ENCODE data around the gene ACE.

Gene ACE

DNA sequence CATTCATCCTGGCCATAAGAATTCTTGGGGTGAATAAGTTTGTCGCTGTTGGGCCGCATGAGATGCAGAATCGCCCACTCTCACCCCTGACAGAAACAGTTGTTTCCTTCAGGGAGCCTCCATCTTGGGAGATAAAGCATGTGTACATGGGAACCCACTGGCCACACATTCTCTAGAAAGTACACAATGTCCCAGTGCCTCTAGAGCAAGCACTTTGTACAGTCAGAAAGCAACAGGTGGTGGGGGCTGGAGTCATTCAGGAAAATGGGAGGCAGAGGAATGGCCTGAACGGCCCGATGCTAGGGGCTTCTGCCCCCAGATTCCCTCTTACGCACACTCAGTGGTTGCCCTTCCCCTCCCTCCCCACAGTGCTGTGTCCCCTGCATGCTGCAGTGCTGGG, 16.1 kb downstream of the ACE start:
- DNase-seq: no peak

DNA sequence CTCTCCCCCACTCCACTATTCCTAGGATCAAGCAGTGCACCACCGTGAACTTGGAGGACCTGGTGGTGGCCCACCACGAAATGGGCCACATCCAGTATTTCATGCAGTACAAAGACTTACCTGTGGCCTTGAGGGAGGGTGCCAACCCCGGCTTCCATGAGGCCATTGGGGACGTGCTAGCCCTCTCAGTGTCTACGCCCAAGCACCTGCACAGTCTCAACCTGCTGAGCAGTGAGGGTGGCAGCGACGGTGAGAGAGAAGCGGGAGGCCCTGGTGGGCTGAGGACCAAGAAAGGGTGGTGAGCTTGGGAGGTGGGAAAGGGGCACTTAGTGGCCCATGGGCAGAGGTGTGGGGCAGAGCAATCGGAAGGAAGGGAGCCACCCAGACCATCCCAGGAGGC, 16.6 kb downstream of the ACE start:
- DNase-seq: no peak

DNA sequence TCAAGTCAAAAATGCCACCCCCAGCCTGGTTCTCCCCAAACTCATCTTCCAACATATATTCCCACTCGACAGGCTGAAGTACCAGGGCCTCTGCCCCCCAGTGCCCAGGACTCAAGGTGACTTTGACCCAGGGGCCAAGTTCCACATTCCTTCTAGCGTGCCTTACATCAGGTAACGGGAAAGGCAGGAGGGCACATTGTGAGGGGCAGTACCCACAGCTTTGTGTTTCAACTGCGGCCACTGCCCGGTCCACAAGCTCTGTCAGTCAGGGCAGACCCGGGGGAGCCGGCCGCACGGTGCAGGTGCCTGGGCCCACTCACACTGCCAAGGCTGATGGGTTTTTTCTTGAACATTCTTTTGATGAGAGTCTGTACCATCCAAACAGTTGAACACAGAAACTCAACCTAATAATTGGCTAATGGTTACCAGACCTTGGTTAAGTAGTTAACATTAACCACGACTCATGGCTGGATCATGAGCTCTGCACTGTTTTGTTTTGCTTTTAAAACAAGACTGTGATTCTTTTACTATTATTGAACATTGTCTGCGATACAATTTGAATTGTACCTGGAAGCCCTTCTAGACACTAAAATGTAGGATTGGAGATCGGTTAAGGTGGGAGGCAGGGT, 17.6 kb downstream of the ACE start:
- no peak for DNase-seq

- no peak for DNase-seq
These were observed 18.6 kb downstream of the ACE start for GRCh38 chr17:63495491-63495890.

DNA sequence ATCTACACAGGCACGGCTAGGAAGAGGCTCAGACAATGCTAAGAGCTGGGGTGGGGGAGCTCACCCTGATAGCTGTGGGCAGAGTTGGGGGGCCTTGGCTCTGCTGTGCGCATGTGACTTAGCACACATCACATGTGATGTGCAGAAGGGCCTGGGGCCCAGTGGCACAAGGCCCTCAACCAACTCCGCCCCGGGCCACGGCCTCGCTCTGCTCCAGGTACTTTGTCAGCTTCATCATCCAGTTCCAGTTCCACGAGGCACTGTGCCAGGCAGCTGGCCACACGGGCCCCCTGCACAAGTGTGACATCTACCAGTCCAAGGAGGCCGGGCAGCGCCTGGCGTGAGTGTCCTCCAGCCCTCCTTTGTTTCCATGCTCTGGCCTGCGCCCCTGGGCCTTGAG, 19.3 kb downstream of the ACE start:
- no peak for DNase-seq

GRCh38 chr17:63496663-63497400, 20.0 kb downstream of the ACE start:
- DNase-seq: no peak

DNA sequence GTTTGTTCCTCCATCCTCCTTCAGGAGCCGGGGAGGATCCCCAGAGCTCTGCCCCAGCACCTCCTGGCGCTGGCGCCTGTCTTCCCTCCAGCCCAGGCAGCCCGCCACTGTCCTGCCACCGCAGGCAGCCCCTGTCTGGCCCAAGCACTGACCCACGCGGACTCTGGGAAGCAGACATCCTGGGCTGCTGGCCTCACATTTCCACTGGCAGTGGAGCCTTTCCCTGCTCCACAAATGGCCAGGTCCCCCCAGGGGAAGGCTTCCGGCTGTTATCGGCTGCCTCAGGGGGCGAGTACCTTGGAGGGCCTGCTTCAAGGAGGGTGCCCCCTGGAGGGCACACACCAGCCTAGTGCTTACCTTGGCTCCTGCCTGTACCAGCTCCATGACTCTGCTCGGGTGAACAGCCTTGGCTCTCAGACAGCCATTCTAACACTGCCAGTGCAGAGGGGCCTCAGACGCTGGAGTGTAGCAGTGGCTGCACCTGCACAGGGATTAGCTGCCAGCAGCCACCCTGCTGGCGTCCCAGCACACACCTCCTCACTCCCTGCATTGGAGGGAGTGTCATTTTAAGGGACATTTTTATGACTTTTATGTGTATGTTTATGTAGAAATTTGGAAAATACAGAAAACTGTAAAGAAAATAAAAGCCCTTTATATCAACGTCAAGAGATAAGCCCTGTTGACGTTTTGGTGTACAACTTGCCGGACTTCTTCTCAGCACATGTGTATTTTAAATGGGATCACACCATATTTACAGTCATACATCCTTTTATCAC, 21.0 kb downstream of the ACE start:
- no peak for DNase-seq

DNA sequence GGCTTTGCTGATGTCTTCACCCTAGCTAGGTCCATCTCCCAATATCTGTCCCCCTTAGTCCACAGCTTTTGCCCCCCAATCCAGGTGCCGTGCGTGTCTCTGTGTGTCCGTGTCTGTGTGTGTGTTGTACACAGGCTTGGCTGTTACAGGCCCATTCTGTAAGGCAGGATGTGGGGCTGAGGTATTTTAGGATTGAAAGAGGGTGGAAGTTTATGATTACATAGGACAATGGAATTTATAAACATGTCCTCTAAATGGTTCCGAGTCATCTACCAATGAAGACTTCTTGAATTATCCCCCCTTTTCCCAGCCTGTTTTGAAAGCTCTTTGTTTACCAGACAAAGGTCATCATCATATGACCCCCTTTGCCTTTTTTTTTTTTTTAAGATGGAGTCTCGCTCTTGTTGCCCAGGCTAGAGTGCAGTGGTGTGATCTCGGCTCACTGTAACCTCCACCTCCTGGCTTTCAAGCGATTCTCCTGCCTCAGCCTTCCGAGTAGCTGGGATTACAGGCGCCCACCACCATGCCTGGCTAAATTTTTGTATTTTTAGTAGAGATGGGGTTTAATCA, 21.9 kb downstream of the ACE start:
- DNase-seq: no peak

- no peak for DNase-seq
These were observed 23.9 kb downstream of the ACE start for GRCh38 chr17:63500543-63501390.

- no peak for DNase-seq
These were observed 26.5 kb downstream of the ACE start for GRCh38 chr17:63503341-63503705.

GRCh38 chr17:63504261-63504660, 27.4 kb downstream of the ACE start:
- DNase-seq: no peak

- DNase-seq: no peak
These were observed 28.5 kb downstream of the ACE start for GRCh38 chr17:63505341-63505740.

GRCh38 chr17:63506627-63507026, 29.8 kb downstream of the ACE start:
- no peak for DNase-seq

DNA sequence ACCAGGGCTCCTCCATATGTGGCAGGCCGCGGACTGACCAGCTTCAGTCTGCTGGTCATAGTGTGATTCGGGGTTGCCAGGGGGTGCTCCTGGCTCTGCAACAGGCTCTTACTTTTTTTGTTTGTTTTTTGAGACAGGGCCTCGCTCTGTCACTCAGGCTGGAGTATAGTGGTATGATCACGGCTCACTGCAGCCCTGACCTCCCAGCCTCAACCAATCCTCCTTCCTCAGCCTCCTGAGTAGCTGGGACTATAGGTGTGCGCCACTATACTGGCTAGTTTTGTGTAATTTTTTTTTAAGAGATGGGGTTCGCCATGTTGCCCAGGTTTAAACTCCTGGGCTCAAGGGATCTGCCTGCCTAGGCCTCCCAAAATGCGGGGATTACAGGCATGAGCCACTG, 34.5 kb downstream of the ACE start:
- no peak for DNase-seq

- no peak for DNase-seq
These were observed 35.5 kb downstream of the ACE start for GRCh38 chr17:63512388-63512787.

- no peak for DNase-seq
These were observed 36.2 kb downstream of the ACE start for GRCh38 chr17:63512896-63513644.

- no peak for DNase-seq
These were observed 37.6 kb downstream of the ACE start for GRCh38 chr17:63514477-63514876.

GRCh38 chr17:63514974-63515373, 38.1 kb downstream of the ACE start:
- no peak for DNase-seq

DNA sequence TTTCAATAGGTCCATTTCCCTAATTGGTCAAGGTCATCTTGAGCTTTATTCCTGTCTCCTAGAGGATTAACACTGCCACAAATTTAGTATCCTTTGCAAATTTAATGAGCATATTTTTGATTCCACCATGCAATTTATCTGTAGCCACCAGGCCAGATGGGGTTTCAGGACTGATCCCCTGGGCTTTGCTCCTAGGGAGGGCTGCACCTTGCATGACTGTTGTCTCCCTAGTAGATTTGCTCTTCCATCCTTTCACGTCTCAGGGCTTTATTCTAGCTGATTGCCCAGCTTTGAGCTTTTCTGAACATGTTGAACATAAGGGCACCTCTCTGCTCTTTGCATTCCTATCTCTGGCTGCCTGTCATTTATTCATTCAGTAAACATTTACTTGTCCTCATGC, 38.6 kb downstream of the ACE start:
- no peak for DNase-seq

GRCh38 chr17:63516910-63517824, 40.3 kb downstream of the ACE start:
- no peak for DNase-seq
